ENCODE measurements around the gene RHOB. TPM values are rescaled to one million over a fixed set of nuclear protein-coding genes. Genes with fewer than 3 reads are reported as not detected.

Gene RHOB
- polyA plus RNA-seq, 1 of the 3 experiments (the other 2 are of a cell fraction), result 50.3 TPM

GRCh38 chr2:20487030-20487391, 40.1 kb downstream of the RHOB start:
- Histone ChIP-seq H3K4me1 (ENCODE audit: control insufficient read depth in 1 of 2, insufficient read depth in 2 of 2, low read depth in 1 of 2, low read length in 1 of 2) (peaks cover under 1 to 50% of the 10 kb centered on the region in 2 experiments; a peak in 3 of 4 replicates), H3K27me3 (ENCODE audit: insufficient read depth) (no peaks in the 10 kb centered on the region), H3K4me3 (ENCODE audit: low read depth in 2 of 2, low read length in 1 of 2) (no peak overlapping the region), H4K20me1 (ENCODE audit: insufficient read depth) (no peaks in the 10 kb centered on the region), H3K36me3 (replicated peaks in 1 of 2; ENCODE audit: control insufficient read depth in 1 of 2, insufficient read depth in 2 of 2, low read length in 1 of 2) (no peaks in the 10 kb centered on the region), H3K27ac (ENCODE audit: low read depth in 2 of 2, low read length in 1 of 2) (peak overlapping the region in 1 of 2 experiments; percentile 76; a peak in 2 of 4 replicates), H3K9me3 (no peaks in the 10 kb centered on the region), H3K9me2 (no peaks in the 10 kb centered on the region), H3F3A (replicated peaks; ENCODE audit: insufficient read depth) (no peaks in the 10 kb centered on the region), H3K79me2 (ENCODE audit: insufficient read depth) (no peaks in the 10 kb centered on the region), H3K4me2 (no peak overlapping the region), H2AFZ (ENCODE audit: low read depth) (no peak overlapping the region), H3K9ac (no peak overlapping the region)
- TF ChIP-seq RCOR1 (IDR thresholded peaks at IDR 0.05; ENCODE audit: low read length) (0 out of 2 replicates have a peak, but pooled peaks have one; percentile 12), MAX (IDR thresholded peaks at IDR 0.05; ENCODE audit: low read depth) (no peak), MXI1 (IDR thresholded peaks at IDR 0.05; ENCODE audit: low read depth, low read length) (no peak), YY1 (IDR thresholded peaks at IDR 0.05; ENCODE audit: low read depth) (no peak), RXRA (IDR thresholded peaks at IDR 0.05; ENCODE audit: borderline replicate concordance, low read depth) (no peak)
- peak; percentile 62 for DNase-seq
- 84% methylated on average over 2 of the region's 3 CpGs for WGBS (ENCODE audit: low lambda C conversion rate)
- CTCF ChIA-PET, result interaction anchor here (0.7 kb wide), 1 partner anchor 149 kb away, joined by 3 read pairs; no protein-coding TSS in a partner anchor
- POLR2A ChIA-PET, result interaction anchor here (0.5 to 3.8 kb wide), 2 partner anchors 22 to 40 kb away, joined by 3 to 20 read pairs; partner anchors contain the start of gene RHOB

- Histone ChIP-seq H3K9ac (no peak overlapping the region), H3F3A (replicated peaks; ENCODE audit: insufficient read depth) (no peaks in the 10 kb centered on the region), H3K9me3 (no peaks in the 10 kb centered on the region), H3K4me2 (no peak overlapping the region), H3K4me1 (ENCODE audit: control insufficient read depth in 1 of 2, insufficient read depth in 2 of 2, low read depth in 1 of 2, low read length in 1 of 2) (peaks cover 5 to 55% of the 10 kb centered on the region in 2 experiments), H3K36me3 (replicated peaks in 1 of 2; ENCODE audit: control insufficient read depth in 1 of 2, insufficient read depth in 2 of 2, low read length in 1 of 2) (no peaks in the 10 kb centered on the region), H3K27me3 (ENCODE audit: insufficient read depth) (no peaks in the 10 kb centered on the region), H4K20me1 (ENCODE audit: insufficient read depth) (no peaks in the 10 kb centered on the region), H3K79me2 (ENCODE audit: insufficient read depth) (no peaks in the 10 kb centered on the region), H3K27ac (ENCODE audit: low read depth in 2 of 2, low read length in 1 of 2) (peak overlapping the region in 1 of 2 experiments; percentile 76; a peak in 2 of 4 replicates), H2AFZ (ENCODE audit: low read depth) (no peak overlapping the region), H3K4me3 (ENCODE audit: low read depth in 2 of 2, low read length in 1 of 2) (no peak overlapping the region), H3K9me2 (no peaks in the 10 kb centered on the region)
- TF ChIP-seq RXRA (IDR thresholded peaks at IDR 0.05; ENCODE audit: borderline replicate concordance, low read depth) (no peak), POLR2AphosphoS5 (IDR thresholded peaks at IDR 0.05; ENCODE audit: low read depth, low read length) (no peak), TCF12 (IDR thresholded peaks at IDR 0.05) (peak; percentile 6; the same call in 1 of the 2 replicates), GATA2 (CRISPR knock-in tag; IDR thresholded peaks at IDR 0.05) (peak; percentile 66; the same call in 1 of the 2 replicates), CHD2 (IDR thresholded peaks at IDR 0.05; ENCODE audit: low read length, partially characterized antibody) (no peak), FOXJ3 (CRISPR knock-in tag; IDR thresholded peaks at IDR 0.05) (peak; percentile 57; the same call in 1 of the 2 replicates), EP300 (IDR thresholded peaks at IDR 0.05; ENCODE audit: borderline replicate concordance in 1 of 2, low read depth in 1 of 2, low read length in 1 of 2) (peak in 1 of 2 experiments; percentile 62; a peak in 1 of 4 replicates), RCOR1 (IDR thresholded peaks at IDR 0.05; ENCODE audit: low read length) (peak; percentile 48; the same call in 1 of the 2 replicates)
- DNase-seq, result peak; percentile 66
- CTCF ChIA-PET, result interaction anchor here (1.5 kb wide), 1 partner anchor 10 kb away, joined by 3 read pairs; no protein-coding TSS in a partner anchor
- POLR2A ChIA-PET, result interaction anchor here (3.8 kb wide), 1 partner anchor 40 kb away, joined by 20 read pairs; the partner anchor contains the start of gene RHOB
- WGBS (ENCODE audit: low lambda C conversion rate), result 83% methylated on average over 9 of the region's 9 CpGs
Measured at GRCh38 chr2:20487392-20488174, 40.7 kb downstream of the RHOB start.

All from SK-N-SH (cell line).